ENCODE results near the gene GPR179. TPM values are rescaled to one million over a fixed set of nuclear protein-coding genes. Genes with fewer than 3 reads are reported as not detected.

Gene GPR179
- total RNA-seq, 1 experiment from 2014 or later = 0.17 TPM

DNA sequence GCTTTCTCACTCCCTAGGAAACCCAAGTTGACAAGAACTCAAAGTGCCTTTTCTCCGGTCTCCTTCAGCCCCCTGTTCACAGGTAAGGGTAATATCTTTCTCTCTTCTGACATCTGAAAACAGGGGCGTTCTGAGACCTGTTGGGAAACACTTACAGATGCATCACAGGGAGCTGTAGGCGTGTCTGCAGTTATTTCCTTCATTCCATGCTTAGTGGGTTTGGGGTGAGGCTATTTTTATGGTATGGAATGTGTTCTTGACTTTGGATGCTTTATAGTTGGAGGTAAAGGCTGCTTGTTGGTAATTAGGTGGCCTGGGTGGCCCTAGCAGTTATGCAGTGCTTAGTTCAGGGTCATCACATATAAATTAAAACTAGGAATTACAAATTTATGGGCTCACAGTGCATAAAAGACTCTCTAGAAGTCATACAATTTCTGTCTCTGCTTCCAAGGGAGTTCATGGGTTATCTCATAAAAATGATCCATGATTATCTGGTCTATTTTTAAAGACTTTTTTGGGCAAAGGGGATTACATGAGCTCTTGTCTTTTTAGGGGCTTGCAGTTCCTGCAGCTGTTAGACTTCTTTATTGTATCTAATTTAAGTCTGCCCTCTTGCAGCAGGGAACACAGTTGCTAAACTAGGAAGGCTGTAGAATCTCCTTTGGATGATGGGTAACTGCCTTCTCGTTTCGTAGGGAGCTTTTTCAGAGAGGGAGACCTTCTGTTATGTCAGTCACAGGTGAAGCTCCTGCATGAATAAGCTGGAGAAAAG lies 18.1 kb upstream of the GPR179 start:
- H3K27ac ChIP-seq (ENCODE audit: low read depth, low read length) = no peak overlapping the region
- DNase-seq (ENCODE audit: low read depth, low spot score) (no peak), ATAC-seq (no peak)
- no peak overlapping the region for H3K4me2 ChIP-seq (ENCODE audit: low read length)
- intact Hi-C loops (cut with micrococcal nuclease) = no loop called here
- no peak overlapping the region for H3K9ac ChIP-seq (ENCODE audit: low read length)
- ChIA-PET POLR2A (no interaction called here), RAD21 (ENCODE audit: low non-redundant PET in 1 of 2, low total read pairs in 2 of 2, uncharacterized antibody in 2 of 2, unreplicated experiment in 2 of 2) (no interaction called here), CTCF (interaction anchor here (1.5 kb wide), 1 partner anchor 13 kb away, joined by 4 read pairs; no protein-coding TSS in a partner anchor)
- BruUV-seq (replicated peaks) = no TSS peak
- H3K36me3 ChIP-seq (ENCODE audit: control insufficient read depth in 1 of 2, insufficient read depth in 2 of 2, low read length in 2 of 2) = peaks cover 0 to 12% of the 10 kb centered on the region in 2 experiments
- H3K9me3 ChIP-seq (ENCODE audit: control insufficient read depth in 1 of 2, insufficient read depth in 1 of 2, low read depth in 1 of 2, low read length in 2 of 2) = no peaks in the 10 kb centered on the region
- no peaks in the 10 kb centered on the region for H3K9me2 ChIP-seq (ENCODE audit: insufficient read depth)
- no peak overlapping the region for H3K4me3 ChIP-seq (replicated peaks in 1 of 2; ENCODE audit: low read depth in 1 of 2, low read length in 2 of 2)
- no peaks in the 10 kb centered on the region for H3K27me3 ChIP-seq (ENCODE audit: insufficient read depth, low read length)
- H3K79me2 ChIP-seq (ENCODE audit: insufficient read depth, low read length) = peaks cover 38% of the 10 kb centered on the region
- H2AFZ ChIP-seq (ENCODE audit: low read depth, low read length, poor library complexity, severe bottlenecking) = no peak overlapping the region
- TF ChIP-seq JUND (IDR thresholded peaks at IDR 0.05) (no peak), ELF1 (IDR thresholded peaks at IDR 0.05; ENCODE audit: borderline replicate concordance, low read depth) (no peak), SP1 (IDR thresholded peaks at IDR 0.05; ENCODE audit: low read depth) (no peak), EZH2 (IDR thresholded peaks at IDR 0.05) (no peak), POLR2A (IDR thresholded peaks at IDR 0.05; ENCODE audit: borderline replicate concordance, extremely low read depth, insufficient read depth, insufficient read length) (no peak), YY1 (IDR thresholded peaks at IDR 0.05; ENCODE audit: extremely low read depth, insufficient replicate concordance, low read depth, low read length) (no peak), EZH2phosphoT487 (IDR thresholded peaks at IDR 0.05; ENCODE audit: borderline replicate concordance) (no peak), TCF7L2 (IDR thresholded peaks at IDR 0.05; ENCODE audit: borderline replicate concordance, extremely low read depth, insufficient read depth, insufficient read length) (no peak), REST (IDR thresholded peaks at IDR 0.05; ENCODE audit: low read depth) (no peak)
- H3K4me1 ChIP-seq (ENCODE audit: control insufficient read depth in 1 of 2, insufficient read depth in 2 of 2, low read length in 2 of 2) = no peaks in the 10 kb centered on the region; a peak in 1 of 4 replicates
- H4K20me1 ChIP-seq (ENCODE audit: insufficient read depth) = no peaks in the 10 kb centered on the region

Data from HCT116 (cell line).